Stomach (tissue), 4 donors: ENCODE results near the gene SEMA5B.

Experiments used
- CTCF ChIP-seq, 7 experiments: fragments of 450-650 bp in 4 of 7; fragments of 200-600 bp in 3 of 7; sonication (generic) in 3 of 7; IDR thresholded peaks; one replicate each; pipeline ENCODE4 v1.5.1; 2016 to 2019; ENCODE audit warnings: antibody characterized with exemption in 7 of 7, control low read depth in 2 of 7, mild to moderate bottlenecking in 1 of 7
- EP300 ChIP-seq: sonication (generic); formaldehyde crosslinking; IDR thresholded peaks from one replicate; pipeline ENCODE4 v1.6.1; 2017; ENCODE audit warnings: antibody characterized with exemption
- POLR2A ChIP-seq, 4 donors: fragments of 450-650 bp; IDR thresholded peaks; one replicate each; pipeline ENCODE4 v1.6.1; 2016; ENCODE audit warnings: antibody characterized with exemption in 4 of 4, control low read depth in 2 of 4, mild to moderate bottlenecking in 1 of 4, moderate library complexity in 1 of 4
- POLR2AphosphoS5 ChIP-seq, 3 donors: sonication (generic); formaldehyde crosslinking; IDR thresholded peaks; one replicate each; pipeline ENCODE4 v1.6.1; 2016; ENCODE audit warnings: antibody characterized with exemption in 3 of 3

GRCh38 chr3:122960652-122961051 is 66.9 kb downstream of the SEMA5B start:
- TF ChIP-seq CTCF (IDR thresholded peaks at IDR 0.05) (no peak), POLR2A (IDR thresholded peaks at IDR 0.05) (no peak), EP300 (no peak), POLR2AphosphoS5 (IDR thresholded peaks at IDR 0.05) (no peak)
